CD4-positive, CD25-positive, alpha-beta regulatory T cell (primary cell): ENCODE data around the gene LDLRAD3. TPM values are rescaled to one million over a fixed set of nuclear protein-coding genes. Genes with fewer than 3 reads are reported as not detected.

Experiments used
- ATAC-seq, 2 donors: fragments of 150-1000 bp; cut with Tn5 transposase; one replicate each; pipeline ENCODE4 v1.10.0; 2021; ENCODE audit warnings: low read depth in 2 of 2, moderate number of reproducible peaks in 2 of 2, moderate library complexity in 1 of 2
- DNase-seq, 3 donors: peaks; one replicate each; pipeline versions ENCODE4 v3.0.0 to v3.0.0-alpha.2; 2012 to 2022; ENCODE audit warnings: mixed read lengths in 1 of 3
- H3K27ac ChIP-seq: one replicate; pipeline ENCODE4 v1.7.0; 2013; ENCODE audit warnings: mild to moderate bottlenecking, low read length; ENCODE audit not compliant: insufficient read depth, poor library complexity, severe bottlenecking
- H3K27me3 ChIP-seq: one replicate; pipeline ENCODE4 v1.7.0; 2013; ENCODE audit warnings: low read length; ENCODE audit not compliant: control insufficient read depth, insufficient read depth
- H3K36me3 ChIP-seq: one replicate; pipeline ENCODE4 v1.7.0; 2013; ENCODE audit warnings: mild to moderate bottlenecking, low read length, moderate library complexity; ENCODE audit not compliant: control insufficient read depth, insufficient read depth
- H3K4me1 ChIP-seq: 2 replicates; pipeline ENCODE4 v1.7.0; 2013; ENCODE audit warnings: mild to moderate bottlenecking, low read length; ENCODE audit not compliant: insufficient read depth, control insufficient read depth, poor library complexity, severe bottlenecking
- H3K4me3 ChIP-seq: one replicate; pipeline ENCODE4 v1.7.0; 2013; ENCODE audit warnings: low read depth, mild to moderate bottlenecking, low read length, moderate library complexity
- H3K9me3 ChIP-seq, 2 experiments: 1 replicate in 1 of 2; 2 replicates in 1 of 2; pipeline ENCODE4 v1.7.0; 2013; ENCODE audit warnings: low read length in 2 of 2, mild to moderate bottlenecking in 1 of 2, moderate library complexity in 1 of 2; ENCODE audit not compliant: control insufficient read depth in 2 of 2
- H3K27ac Mint-ChIP-seq, 3 donors: one replicate each; pipeline ENCODE4 v1.8.0; 2020 to 2022; ENCODE audit warnings: mild to moderate bottlenecking in 3 of 3, mixed read lengths in 3 of 3, moderate library complexity in 2 of 3
- H3K27me3 Mint-ChIP-seq: one replicate; pipeline ENCODE4 v1.8.0; 2022; ENCODE audit warnings: mild to moderate bottlenecking, mixed read lengths
- H3K36me3 Mint-ChIP-seq: one replicate; pipeline ENCODE4 v1.8.0; 2020; ENCODE audit warnings: mixed read lengths
- H3K4me1 Mint-ChIP-seq, 4 donors: one replicate each; pipeline ENCODE4 v1.8.0; 2020 to 2022; ENCODE audit warnings: mixed read lengths in 4 of 4, mild to moderate bottlenecking in 1 of 4
- H3K4me3 Mint-ChIP-seq, 4 donors: one replicate each; pipeline ENCODE4 v1.8.0; 2020 to 2022; ENCODE audit warnings: mild to moderate bottlenecking in 4 of 4, mixed read lengths in 4 of 4, moderate library complexity in 3 of 4
- H3K9me3 Mint-ChIP-seq, 7 donors: one replicate each; pipeline ENCODE4 v1.8.0; 2020 to 2022; ENCODE audit warnings: mixed read lengths in 7 of 7, mild to moderate bottlenecking in 3 of 7, moderate library complexity in 2 of 7
- polyA plus RNA-seq, 4 donors: library from polyadenylated mRNA; unstranded; fragments of 300-500 nt; fragmentation: Illumina TruSeq; gene quantifications; one replicate each; pipeline ENCODE4 v1.2.3, GENCODE V29; 2021
- total RNA-seq: library from RNA; stranded (reverse); gene quantifications from one replicate; pipeline ENCODE4 v1.2.3, GENCODE V29; 2022

Gene LDLRAD3
- total and polyA plus RNA-seq, 5 donors from 2014 or later = 0.06 TPM; not detected in 4

- Histone ChIP-seq H3K27ac (no peak overlapping the region), H3K4me3 (no peak overlapping the region), H3K27me3 (no peaks in the 10 kb centered on the region), H3K9me3 (no peaks in the 10 kb centered on the region), H3K4me1 (no peaks in the 10 kb centered on the region), H3K36me3 (no peaks in the 10 kb centered on the region)
- ATAC-seq (no peak), DNase-seq (no peak)
- H3K9me3 Mint-ChIP-seq = peaks cover 0 to 6% (median 0%) of the 10 kb centered on the region in 7 donors
- H3K4me1 Mint-ChIP-seq = no peaks in the 10 kb centered on the region
- H3K4me3 Mint-ChIP-seq = no peak overlapping the region
- peaks cover 12% of the 10 kb centered on the region for H3K27me3 Mint-ChIP-seq
- H3K36me3 Mint-ChIP-seq = no peaks in the 10 kb centered on the region
- H3K27ac Mint-ChIP-seq = peak overlapping the region in 1 of 3 donors; percentile 53
Measured at GRCh38 chr11:36212564-36213392, 268.9 kb downstream of the LDLRAD3 start.

GRCh38 chr11:36213393-36213840 lies 269.6 kb downstream of the LDLRAD3 start:
- H3K36me3 Mint-ChIP-seq = no peaks in the 10 kb centered on the region
- H3K4me1 Mint-ChIP-seq = no peaks in the 10 kb centered on the region
- no peak overlapping the region for H3K4me3 ChIP-seq
- no peak overlapping the region for H3K4me3 Mint-ChIP-seq
- no peak for DNase-seq
- no peaks in the 10 kb centered on the region for H3K36me3 ChIP-seq
- no peaks in the 10 kb centered on the region for H3K9me3 ChIP-seq
- H3K27me3 ChIP-seq = no peaks in the 10 kb centered on the region
- H3K27me3 Mint-ChIP-seq = peaks cover 12% of the 10 kb centered on the region
- H3K27ac Mint-ChIP-seq = no peak overlapping the region
- no peak for ATAC-seq
- H3K4me1 ChIP-seq = no peaks in the 10 kb centered on the region
- H3K9me3 Mint-ChIP-seq = peaks cover 0 to 6% (median 0%) of the 10 kb centered on the region in 7 donors
- H3K27ac ChIP-seq = no peak overlapping the region

- H3K27me3 ChIP-seq = no peaks in the 10 kb centered on the region
- peaks cover 0 to 6% (median 2%) of the 10 kb centered on the region in 7 donors for H3K9me3 Mint-ChIP-seq
- no peaks in the 10 kb centered on the region for H3K9me3 ChIP-seq
- no peak for ATAC-seq
- H3K36me3 ChIP-seq = no peaks in the 10 kb centered on the region
- H3K27me3 Mint-ChIP-seq = peaks cover 12% of the 10 kb centered on the region
- no peaks in the 10 kb centered on the region for H3K36me3 Mint-ChIP-seq
- DNase-seq = no peak
- no peak overlapping the region for H3K4me3 ChIP-seq
- no peak overlapping the region for H3K27ac Mint-ChIP-seq
- no peak overlapping the region for H3K4me3 Mint-ChIP-seq
- no peaks in the 10 kb centered on the region for H3K4me1 Mint-ChIP-seq
- no peak overlapping the region for H3K27ac ChIP-seq
- H3K4me1 ChIP-seq = no peaks in the 10 kb centered on the region
Measured at GRCh38 chr11:36214480-36214879, 270.6 kb downstream of the LDLRAD3 start.

- Mint-ChIP-seq H3K36me3 (no peaks in the 10 kb centered on the region), H3K4me3 (no peak overlapping the region), H3K4me1 (no peaks in the 10 kb centered on the region), H3K9me3 (peaks cover 0 to 12% (median 2%) of the 10 kb centered on the region in 7 donors), H3K27ac (no peak overlapping the region), H3K27me3 (peaks cover 12% of the 10 kb centered on the region)
- no peaks in the 10 kb centered on the region for H3K27me3 ChIP-seq
- H3K36me3 ChIP-seq = no peaks in the 10 kb centered on the region
- H3K4me1 ChIP-seq = no peaks in the 10 kb centered on the region
- no peak overlapping the region for H3K27ac ChIP-seq
- H3K4me3 ChIP-seq = no peak overlapping the region
- DNase-seq (no peak), ATAC-seq (no peak)
- H3K9me3 ChIP-seq = peaks cover 2 to 4% of the 10 kb centered on the region in 2 experiments
Measured at GRCh38 chr11:36214976-36215692, 271.3 kb downstream of the LDLRAD3 start.

- Histone ChIP-seq H3K4me3 (no peak overlapping the region), H3K4me1 (no peaks in the 10 kb centered on the region), H3K9me3 (peaks cover 6 to 7% of the 10 kb centered on the region in 2 experiments), H3K27me3 (no peaks in the 10 kb centered on the region), H3K27ac (no peak overlapping the region), H3K36me3 (no peaks in the 10 kb centered on the region)
- Mint-ChIP-seq H3K36me3 (no peaks in the 10 kb centered on the region), H3K4me1 (no peaks in the 10 kb centered on the region), H3K27ac (no peak overlapping the region), H3K27me3 (peaks cover 12% of the 10 kb centered on the region), H3K9me3 (peaks cover 0 to 18% (median 4%) of the 10 kb centered on the region in 7 donors), H3K4me3 (no peak overlapping the region)
- no peak for DNase-seq
- ATAC-seq = no peak
Measured at GRCh38 chr11:36215693-36216060, 271.8 kb downstream of the LDLRAD3 start.

GRCh38 chr11:36216061-36216615 lies 272.3 kb downstream of the LDLRAD3 start:
- H3K27ac Mint-ChIP-seq = no peak overlapping the region
- no peaks in the 10 kb centered on the region for H3K36me3 ChIP-seq
- no peaks in the 10 kb centered on the region for H3K4me1 Mint-ChIP-seq
- H3K36me3 Mint-ChIP-seq = no peaks in the 10 kb centered on the region
- peaks cover 12% of the 10 kb centered on the region for H3K27me3 Mint-ChIP-seq
- H3K9me3 ChIP-seq = peaks cover 6 to 7% of the 10 kb centered on the region in 2 experiments
- H3K9me3 Mint-ChIP-seq = peaks cover 0 to 18% (median 4%) of the 10 kb centered on the region in 7 donors
- no peaks in the 10 kb centered on the region for H3K27me3 ChIP-seq
- no peak overlapping the region for H3K4me3 ChIP-seq
- no peak for ATAC-seq
- H3K4me3 Mint-ChIP-seq = no peak overlapping the region
- DNase-seq = no peak
- H3K4me1 ChIP-seq = no peaks in the 10 kb centered on the region
- H3K27ac ChIP-seq = no peak overlapping the region

- H3K36me3 Mint-ChIP-seq = no peaks in the 10 kb centered on the region
- peaks cover 7% of the 10 kb centered on the region for H3K27me3 Mint-ChIP-seq
- no peak for ATAC-seq
- Histone ChIP-seq H3K4me3 (no peak overlapping the region), H3K36me3 (no peaks in the 10 kb centered on the region), H3K4me1 (no peaks in the 10 kb centered on the region), H3K27ac (no peak overlapping the region), H3K27me3 (no peaks in the 10 kb centered on the region), H3K9me3 (peaks cover 6 to 7% of the 10 kb centered on the region in 2 experiments)
- no peaks in the 10 kb centered on the region for H3K4me1 Mint-ChIP-seq
- peaks cover 0 to 18% (median 3%) of the 10 kb centered on the region in 7 donors for H3K9me3 Mint-ChIP-seq
- H3K4me3 Mint-ChIP-seq = no peak overlapping the region
- no peak overlapping the region for H3K27ac Mint-ChIP-seq
- DNase-seq = no peak
Measured at GRCh38 chr11:36218283-36218921, 274.5 kb downstream of the LDLRAD3 start.
